ENCODE results near the gene MLPH.

MLPH gene

DNA sequence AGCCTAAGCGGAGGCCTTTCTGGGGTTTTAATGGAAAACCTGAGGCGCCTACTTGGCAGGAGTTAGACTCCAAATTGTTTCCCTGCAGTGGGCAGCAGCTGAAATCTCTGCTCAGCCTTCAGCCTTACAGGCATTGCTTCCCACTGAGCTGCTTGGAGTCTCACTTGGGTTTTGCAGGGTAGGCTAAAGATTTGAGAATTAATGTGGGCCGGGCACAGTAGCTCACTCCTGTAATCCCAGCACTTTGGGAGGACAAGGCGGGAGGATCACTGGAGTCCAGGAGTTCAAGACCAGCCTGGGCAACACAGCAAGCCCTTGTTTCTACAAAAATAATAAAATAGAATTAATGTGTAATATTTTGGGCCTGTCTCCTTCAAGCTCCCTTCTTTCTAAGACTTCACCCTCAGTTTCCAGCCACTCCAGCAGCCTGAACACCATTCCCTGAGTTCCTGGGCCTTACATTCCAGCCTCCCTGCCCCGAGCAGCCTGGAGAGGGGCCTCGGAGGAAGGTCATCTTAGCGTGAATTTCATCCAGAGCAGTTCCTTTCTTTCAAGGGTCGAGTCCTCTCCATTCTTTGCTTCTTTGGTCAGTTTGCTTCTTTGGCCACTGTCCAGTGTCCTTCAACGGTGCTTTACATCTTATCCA is 112.5 kb downstream of the MLPH start:
- TF ChIP-seq CTCF (IDR thresholded peaks at IDR 0.05; ENCODE audit: low read depth, low read length), result no peak
- no peak for DNase-seq (ENCODE audit: extremely low read depth, low read depth)

DNA sequence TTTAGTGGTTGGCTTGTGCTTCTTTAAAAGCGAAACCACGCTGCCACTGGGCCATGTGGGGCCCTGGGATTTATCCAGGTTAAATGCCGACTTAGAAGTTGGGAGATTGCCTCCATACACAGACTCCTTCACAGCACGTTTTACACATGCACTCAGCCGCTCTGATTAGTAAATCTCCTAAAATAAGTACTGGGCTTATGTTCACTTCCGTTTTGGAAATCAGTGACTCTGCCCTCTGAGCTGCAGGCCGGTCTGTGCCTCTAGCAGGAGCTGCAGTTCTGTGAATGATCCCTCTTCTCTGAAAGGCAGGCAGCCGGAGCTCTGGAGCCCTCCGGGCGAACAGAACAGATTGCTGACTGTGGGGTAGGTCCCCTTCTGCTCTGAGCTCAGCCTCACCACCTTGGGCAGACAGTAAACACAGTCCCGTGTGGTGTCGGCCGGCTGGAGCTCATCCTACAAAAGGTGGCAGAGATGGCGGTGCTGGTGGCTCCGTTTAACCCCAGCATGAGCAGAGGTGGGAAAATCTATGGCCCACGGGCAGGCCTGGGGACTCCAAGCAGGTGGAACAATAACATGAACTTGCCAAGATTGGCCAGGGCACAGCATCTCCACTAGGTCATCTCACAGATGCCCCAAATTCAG is 113.3 kb downstream of the MLPH start:
- peak; percentile 64 for TF ChIP-seq CTCF (IDR thresholded peaks at IDR 0.05; ENCODE audit: low read depth, low read length)
- peak; percentile 54 for DNase-seq (ENCODE audit: extremely low read depth, low read depth)

- no peak for DNase-seq (ENCODE audit: extremely low read depth, low read depth)
- no peak for TF ChIP-seq CTCF (IDR thresholded peaks at IDR 0.05; ENCODE audit: low read depth, low read length)
Measured at GRCh38 chr2:237601453-237602116, 114.5 kb downstream of the MLPH start.

- DNase-seq (ENCODE audit: extremely low read depth, low read depth), result no peak
- no peak for TF ChIP-seq CTCF (IDR thresholded peaks at IDR 0.05; ENCODE audit: low read depth, low read length)
Measured at GRCh38 chr2:237602409-237602808, 115.4 kb downstream of the MLPH start.

DNA sequence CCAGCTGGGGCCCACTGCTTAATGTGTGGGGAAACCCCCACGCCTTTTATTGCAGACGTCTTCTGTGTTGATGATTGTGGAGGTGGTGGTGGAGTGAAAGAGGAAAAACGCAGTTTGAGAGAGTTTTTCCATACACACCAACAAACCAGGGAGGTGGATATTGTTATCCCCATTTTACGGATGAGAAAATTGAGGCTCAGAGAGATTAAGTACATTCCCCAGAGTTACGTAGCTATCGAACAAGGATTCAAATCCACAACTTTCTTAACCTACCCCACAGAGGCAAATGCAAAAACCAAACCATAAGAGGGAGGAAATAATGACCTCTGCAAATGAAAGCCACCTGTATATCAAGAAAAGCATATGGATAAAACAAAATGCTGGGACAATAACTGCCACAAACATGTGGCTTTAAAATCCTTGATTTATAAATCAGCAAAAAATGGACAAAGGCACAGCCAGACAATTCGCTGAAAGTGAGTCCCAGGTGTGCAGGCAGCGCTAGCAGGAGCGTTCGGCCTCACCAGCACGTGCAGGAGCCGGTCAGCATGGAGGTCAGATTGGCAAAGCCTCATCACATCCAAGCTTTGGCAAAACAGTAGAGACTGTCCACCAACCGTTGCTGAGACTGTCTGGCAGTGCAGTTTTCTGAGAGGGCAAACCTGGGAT is 116.1 kb downstream of the MLPH start:
- DNase-seq (ENCODE audit: extremely low read depth, low read depth), result no peak
- TF ChIP-seq CTCF (IDR thresholded peaks at IDR 0.05; ENCODE audit: low read depth, low read length), result no peak

GRCh38 chr2:237603718-237604362 is 116.8 kb downstream of the MLPH start:
- DNase-seq (ENCODE audit: extremely low read depth, low read depth), result no peak
- TF ChIP-seq CTCF (IDR thresholded peaks at IDR 0.05; ENCODE audit: low read depth, low read length), result no peak

Data from AG09319 (cell line).